NCI-H748 (cell line): ENCODE measurements around the gene ISG20.

ENCODE experiments used
- DNase-seq: peaks from one replicate; lab custom pipeline; 2025; ENCODE audit not compliant: unreplicated experiment; lab: John Stamatoyannopoulos, UW

The ISG20 gene

GRCh38 chr15:88653200-88654064 is 14.6 kb downstream of the ISG20 start:
- no peak for DNase-seq

- no peak for DNase-seq
Measured at GRCh38 chr15:88654430-88655102, 15.8 kb downstream of the ISG20 start.

GRCh38 chr15:88655103-88655553 is 16.3 kb downstream of the ISG20 start:
- no peak for DNase-seq

- DNase-seq: no peak
Measured at GRCh38 chr15:88655800-88656488, 17.1 kb downstream of the ISG20 start.

GRCh38 chr15:88656760-88657221 is 18.0 kb downstream of the ISG20 start:
- DNase-seq: no peak

GRCh38 chr15:88657326-88658069 is 18.7 kb downstream of the ISG20 start:
- DNase-seq: peak; percentile 50

GRCh38 chr15:88658070-88658965 is 19.5 kb downstream of the ISG20 start:
- no peak for DNase-seq

GRCh38 chr15:88658972-88659931 is 20.4 kb downstream of the ISG20 start:
- no peak for DNase-seq

GRCh38 chr15:88661041-88661700 is 22.4 kb downstream of the ISG20 start:
- no peak for DNase-seq

- DNase-seq: no peak
Measured at GRCh38 chr15:88661761-88662556, 23.1 kb downstream of the ISG20 start.

GRCh38 chr15:88663141-88663621 is 24.4 kb downstream of the ISG20 start:
- DNase-seq: no peak

GRCh38 chr15:88664151-88664778 is 25.4 kb downstream of the ISG20 start:
- DNase-seq: no peak

GRCh38 chr15:88674661-88675060 is 35.8 kb downstream of the ISG20 start:
- no peak for DNase-seq

GRCh38 chr15:88678755-88679154 is 39.9 kb downstream of the ISG20 start:
- no peak for DNase-seq

GRCh38 chr15:88680241-88681001 is 41.6 kb downstream of the ISG20 start:
- DNase-seq: no peak

GRCh38 chr15:88681610-88682221 is 42.9 kb downstream of the ISG20 start:
- DNase-seq: no peak
